OCI-LY3 (cell line): ENCODE data around the gene SLC25A23.

Experiments used
- CTCF ChIP-seq: fragments of 200-600, 300-600 bp; sonication (generic); IDR thresholded peaks from 2 replicates; pipeline ENCODE4 v1.5.1; 2014; ENCODE audit warnings: antibody characterized with exemption, low read length, low read depth
- EZH2phosphoT487 ChIP-seq: fragments of 200-600 bp; shearing (Covaris generic); IDR thresholded peaks from 2 replicates; pipeline ENCODE4 v1.6.1; 2018; ENCODE audit warnings: antibody characterized with exemption, mixed run types, low read depth

GRCh38 chr19:6467384-6467783, 7.8 kb upstream of the SLC25A23 start:
- TF ChIP-seq CTCF (no peak), EZH2phosphoT487 (no peak)
